SU-DHL-6 (cell line): ENCODE data around the gene CHAT.

Experiments
- H2AFZ ChIP-seq: fragments of 200-600 bp; sonication (generic); 2 replicates; pipeline ENCODE4 v1.6.1; 2014; ENCODE audit warnings: low read depth, mild to moderate bottlenecking, moderate library complexity, mixed read lengths, antibody characterized with exemption, low read length; ENCODE audit not compliant: severe bottlenecking
- H3F3A ChIP-seq: fragments of 200-600 bp; shearing (Covaris generic); 2 replicates; pipeline ENCODE4 v1.6.0; 2016; ENCODE audit warnings: antibody characterized with exemption, mild to moderate bottlenecking; ENCODE audit not compliant: insufficient read depth
- H3K27ac ChIP-seq: fragments of 200-600 bp; sonication (generic); 2 replicates; pipeline ENCODE4 v1.5.1; 2016; ENCODE audit warnings: low read depth, mild to moderate bottlenecking, low read length, moderate library complexity, mixed read lengths
- H3K27me3 ChIP-seq: fragments of 200-600 bp; sonication (generic), shearing (Covaris generic); 2 replicates; pipeline ENCODE4 v1.6.0; 2014; ENCODE audit warnings: mild to moderate bottlenecking, low read length
- H3K36me3 ChIP-seq: fragments of 200-600 bp; sonication (generic); 2 replicates; pipeline ENCODE4 v1.6.1; 2014; ENCODE audit warnings: mild to moderate bottlenecking, low read length, mixed read lengths
- H3K4me2 ChIP-seq: fragments of 300-600, 200-600 bp; shearing (Covaris generic), sonication (generic); 2 replicates; pipeline ENCODE4 v1.6.0; 2014; ENCODE audit warnings: low read length, low read depth, mild to moderate bottlenecking; ENCODE audit not compliant: poor library complexity, severe bottlenecking
- H3K4me3 ChIP-seq: fragments of 200-600 bp; sonication (generic); 2 replicates; pipeline ENCODE4 v1.5.1; 2014; ENCODE audit warnings: antibody characterized with exemption, low read length, mild to moderate bottlenecking, mixed read lengths; ENCODE audit not compliant: insufficient read depth, poor library complexity, severe bottlenecking
- H3K79me2 ChIP-seq: fragments of 200-600 bp; sonication (generic); 2 replicates; pipeline ENCODE4 v1.6.1; 2014; ENCODE audit warnings: mild to moderate bottlenecking, low read length, moderate library complexity; ENCODE audit not compliant: insufficient read depth
- H3K9ac ChIP-seq: fragments of 200-600 bp; sonication (generic); 2 replicates; pipeline ENCODE4 v1.7.0; 2014; ENCODE audit warnings: mild to moderate bottlenecking, low read length
- H3K9me2 ChIP-seq: fragments of 200-600 bp; sonication (generic); replicated peaks from 2 replicates; pipeline ENCODE4 v1.6.1; 2014; ENCODE audit warnings: low read length; ENCODE audit not compliant: insufficient read depth
- H3K9me3 ChIP-seq: fragments of 200-600 bp; sonication (generic); 2 replicates; pipeline ENCODE4 v1.6.1; 2014; ENCODE audit warnings: low read length, mixed read lengths; ENCODE audit not compliant: insufficient read depth
- H4K20me1 ChIP-seq: fragments of 200-600 bp; sonication (generic); 2 replicates; pipeline ENCODE4 v1.6.1; 2014; ENCODE audit warnings: low read depth, mild to moderate bottlenecking, antibody characterized with exemption, low read length, moderate library complexity, mixed read lengths
- EZH2phosphoT487 ChIP-seq: fragments of 200-600 bp; sonication (generic), shearing (Covaris generic); conservative IDR thresholded peaks from 2 replicates; pipeline ENCODE4 v1.6.1; 2018; ENCODE audit warnings: mild to moderate bottlenecking, antibody characterized with exemption, low read length, moderate library complexity, mixed read lengths
- TF ChIP-seq, protein P1 (sequence below): fragments of 200-600 bp; sonication (generic); IDR thresholded peaks from one replicate; pipeline ENCODE4 v1.5.1; 2017; ENCODE audit warnings: antibody characterized with exemption, mild to moderate bottlenecking, low read length, moderate library complexity; ENCODE audit not compliant: insufficient read depth, poor library complexity, severe bottlenecking

Gene CHAT

DNA sequence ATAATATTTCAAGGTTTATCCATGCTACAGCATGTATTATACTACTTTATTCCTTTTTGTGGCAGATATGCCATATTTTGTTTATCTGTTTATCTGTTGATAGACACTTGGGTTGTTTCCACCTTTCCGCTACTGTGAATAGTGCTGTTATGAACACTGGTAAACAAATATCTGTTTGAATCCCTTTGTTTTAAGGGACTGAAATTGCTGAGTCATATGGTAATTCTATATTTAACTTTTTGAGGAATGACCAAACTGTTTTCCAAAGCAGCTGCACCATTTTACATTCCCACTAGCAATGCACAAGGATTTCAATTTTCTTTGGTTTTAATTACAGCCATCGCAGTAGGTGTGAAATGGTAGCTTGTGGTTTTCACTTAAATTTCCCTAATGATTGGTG is 69.0 kb downstream of the CHAT start:
- H3K27ac ChIP-seq, result no peak overlapping the region
- no peaks in the 10 kb centered on the region for H3K79me2 ChIP-seq
- no peak overlapping the region for H3K4me2 ChIP-seq
- H2AFZ ChIP-seq, result no peak overlapping the region
- H3K9me3 ChIP-seq, result no peaks in the 10 kb centered on the region
- H3K36me3 ChIP-seq, result no peaks in the 10 kb centered on the region
- H3K27me3 ChIP-seq, result no peaks in the 10 kb centered on the region
- no peaks in the 10 kb centered on the region for H4K20me1 ChIP-seq
- H3K4me3 ChIP-seq, result no peak overlapping the region
- H3K9me2 ChIP-seq, result no peaks in the 10 kb centered on the region
- no peak for TF ChIP-seq EZH2phosphoT487
- TF ChIP-seq, protein P1, sequence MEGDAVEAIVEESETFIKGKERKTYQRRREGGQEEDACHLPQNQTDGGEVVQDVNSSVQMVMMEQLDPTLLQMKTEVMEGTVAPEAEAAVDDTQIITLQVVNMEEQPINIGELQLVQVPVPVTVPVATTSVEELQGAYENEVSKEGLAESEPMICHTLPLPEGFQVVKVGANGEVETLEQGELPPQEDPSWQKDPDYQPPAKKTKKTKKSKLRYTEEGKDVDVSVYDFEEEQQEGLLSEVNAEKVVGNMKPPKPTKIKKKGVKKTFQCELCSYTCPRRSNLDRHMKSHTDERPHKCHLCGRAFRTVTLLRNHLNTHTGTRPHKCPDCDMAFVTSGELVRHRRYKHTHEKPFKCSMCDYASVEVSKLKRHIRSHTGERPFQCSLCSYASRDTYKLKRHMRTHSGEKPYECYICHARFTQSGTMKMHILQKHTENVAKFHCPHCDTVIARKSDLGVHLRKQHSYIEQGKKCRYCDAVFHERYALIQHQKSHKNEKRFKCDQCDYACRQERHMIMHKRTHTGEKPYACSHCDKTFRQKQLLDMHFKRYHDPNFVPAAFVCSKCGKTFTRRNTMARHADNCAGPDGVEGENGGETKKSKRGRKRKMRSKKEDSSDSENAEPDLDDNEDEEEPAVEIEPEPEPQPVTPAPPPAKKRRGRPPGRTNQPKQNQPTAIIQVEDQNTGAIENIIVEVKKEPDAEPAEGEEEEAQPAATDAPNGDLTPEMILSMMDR, result no peak
- H3K9ac ChIP-seq, result no peak overlapping the region
- H3F3A ChIP-seq, result no peaks in the 10 kb centered on the region

DNA sequence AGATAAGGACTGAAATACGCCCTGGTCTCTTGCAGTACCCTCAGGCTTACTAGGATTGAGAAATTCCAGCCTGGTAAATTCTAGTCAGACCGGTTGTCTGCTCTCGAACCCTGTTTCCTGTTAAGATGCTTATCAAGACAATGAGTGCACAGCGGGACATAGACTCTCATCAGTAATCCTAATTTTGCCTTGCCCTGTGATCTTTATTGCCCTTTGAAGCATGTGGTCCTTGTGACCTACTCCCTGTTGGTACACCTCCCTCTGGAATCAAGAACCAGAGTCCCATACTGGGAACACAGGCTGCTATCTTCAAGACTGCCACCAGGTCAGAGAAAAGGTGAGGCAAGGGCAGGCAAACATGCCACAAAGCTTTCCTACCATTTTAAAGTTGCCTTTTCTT is 72.8 kb downstream of the CHAT start:
- Histone ChIP-seq H3K4me3 (no peak overlapping the region), H3K27me3 (no peaks in the 10 kb centered on the region), H3F3A (no peaks in the 10 kb centered on the region), H2AFZ (no peak overlapping the region), H4K20me1 (no peaks in the 10 kb centered on the region), H3K9me2 (no peaks in the 10 kb centered on the region), H3K9ac (no peak overlapping the region), H3K79me2 (no peaks in the 10 kb centered on the region), H3K9me3 (no peaks in the 10 kb centered on the region), H3K4me2 (no peak overlapping the region), H3K36me3 (no peaks in the 10 kb centered on the region), H3K27ac (no peak overlapping the region)
- no peak for TF ChIP-seq EZH2phosphoT487
- TF ChIP-seq, protein P1, result no peak

GRCh38 chr10:49688261-49688846 is 74.5 kb downstream of the CHAT start:
- Histone ChIP-seq H3F3A (no peaks in the 10 kb centered on the region), H3K9ac (no peak overlapping the region), H3K4me3 (no peak overlapping the region)

More at GRCh38 chr10:49688261-49688846, 74.5 kb downstream of the CHAT start:
- no peak overlapping the region for H2AFZ ChIP-seq
- no peak overlapping the region for H3K4me2 ChIP-seq
- no peaks in the 10 kb centered on the region for H3K79me2 ChIP-seq
- no peaks in the 10 kb centered on the region for H3K9me2 ChIP-seq
- no peaks in the 10 kb centered on the region for H3K36me3 ChIP-seq
- H3K27me3 ChIP-seq, result no peaks in the 10 kb centered on the region
- no peaks in the 10 kb centered on the region for H3K9me3 ChIP-seq
- no peaks in the 10 kb centered on the region for H4K20me1 ChIP-seq
- TF ChIP-seq, protein P1, result no peak
- no peak for TF ChIP-seq EZH2phosphoT487
- H3K27ac ChIP-seq, result no peak overlapping the region
